Spinal cord (tissue), 10 donors: ENCODE data around the gene C2CD2. TPM values are rescaled to one million over a fixed set of nuclear protein-coding genes. Genes with fewer than 3 reads are reported as not detected.

ENCODE experiments used
- DNase-seq, 6 donors: peaks; one replicate each; pipeline versions ENCODE4 v3.0.0 to v3.0.0-alpha.2; 2013 to 2015; ENCODE audit warnings: low spot score in 6 of 6, low read depth in 4 of 6
- H3K27ac ChIP-seq: one replicate; pipeline ENCODE4 v1.5.1; 2013; ENCODE audit warnings: low read depth, low read length, control low read depth
- H3K27me3 ChIP-seq: one replicate; pipeline ENCODE4 v1.6.1; 2013; ENCODE audit warnings: low read length; ENCODE audit not compliant: control insufficient read depth, insufficient read depth
- H3K36me3 ChIP-seq: one replicate; pipeline ENCODE4 v1.6.1; 2013; ENCODE audit warnings: low read length; ENCODE audit not compliant: control insufficient read depth, insufficient read depth
- H3K4me1 ChIP-seq: one replicate; pipeline ENCODE4 v1.6.1; 2013; ENCODE audit warnings: low read length; ENCODE audit not compliant: control insufficient read depth, insufficient read depth
- H3K4me3 ChIP-seq: one replicate; pipeline ENCODE4 v1.5.1; 2013; ENCODE audit warnings: low read depth, low read length, control low read depth
- H3K9me3 ChIP-seq: one replicate; pipeline ENCODE4 v1.6.1; 2013; ENCODE audit warnings: low read length; ENCODE audit not compliant: control insufficient read depth, insufficient read depth
- WGBS: methylation state at CpG from one replicate; pipeline ENCODE4 v1.1.5; 2013; ENCODE audit warnings: missing lambda C conversion rate; ENCODE audit not compliant: insufficient coverage; 5-methylcytosine and 5-hydroxymethylcytosine counted together
- polyA plus RNA-seq, 2 donors: library from polyadenylated mRNA; unstranded; fragments of 120-200 nt; gene quantifications; one replicate each; pipeline ENCODE4 v1.2.1, GENCODE V29; 2013; ENCODE audit not compliant: insufficient read length in 2 of 2
- total RNA-seq, 2 donors: library from RNA; depleted of rRNA in 1 of 2; stranded (reverse); fragments of 120-200 nt in 1 of 2; fragments of >200 nt in 1 of 2; gene quantifications; one replicate each; pipeline versions ENCODE4 v1.2.3 to v1.2.4, GENCODE V29; 2013 to 2014
- donor health status: healthy.

Gene C2CD2
- total and polyA plus RNA-seq, 4 donors = 19.1 to 27.8 (median 21.3) TPM

DNA sequence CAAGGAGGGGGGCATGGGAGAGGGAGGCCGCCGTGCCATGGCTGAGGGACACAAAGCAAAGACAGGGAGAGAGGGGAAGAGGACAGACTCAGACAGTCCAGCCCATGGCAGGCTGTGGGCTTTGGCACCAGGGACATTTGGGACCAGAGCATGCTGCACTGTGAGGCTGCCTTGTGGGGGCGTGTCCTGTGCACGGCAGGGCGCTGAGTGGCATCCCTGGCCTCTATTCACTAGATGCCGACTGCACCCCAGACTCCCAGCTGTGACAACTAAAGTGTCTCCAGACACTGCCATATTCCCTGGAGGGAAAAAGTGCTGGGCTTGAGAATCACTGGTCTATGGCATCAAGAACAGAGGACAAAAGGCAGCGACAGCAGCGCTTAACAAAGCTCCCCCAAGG, 56.1 kb downstream of the C2CD2 start:
- H3K36me3 ChIP-seq = peaks cover 39% of the 10 kb centered on the region
- WGBS = 60% methylated on average over 8 of the region's 8 CpGs

DNA sequence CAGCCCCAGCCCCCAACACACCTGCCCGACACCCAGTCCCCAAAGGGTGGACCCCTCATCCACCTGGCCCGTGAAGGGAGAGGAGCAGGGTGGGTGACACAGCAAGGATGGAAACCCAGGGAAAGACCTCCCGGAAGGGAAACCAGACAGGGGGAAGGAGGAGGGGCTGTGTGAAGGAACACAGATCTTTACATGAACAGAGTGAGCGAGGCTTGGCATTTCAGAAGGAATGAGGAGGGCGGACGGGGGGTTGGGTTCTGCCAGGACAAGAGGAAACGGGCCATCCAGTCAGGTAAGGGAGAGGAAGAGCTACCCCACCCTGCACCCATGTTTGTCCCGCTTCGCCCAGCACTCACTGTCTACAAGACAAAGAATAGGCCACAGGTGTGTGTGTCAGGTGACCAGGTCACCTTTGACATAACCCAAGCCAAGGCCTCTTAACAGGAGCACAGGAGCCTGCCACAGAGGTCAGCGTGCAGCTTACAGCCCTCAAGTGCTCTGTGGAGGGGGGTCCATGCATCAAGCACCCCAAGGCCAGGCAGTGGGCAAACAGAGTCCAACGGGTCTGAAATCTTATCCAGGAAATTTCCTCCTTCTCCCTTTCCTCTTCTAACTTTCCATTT, 56.7 kb downstream of the C2CD2 start:
- Histone ChIP-seq H3K4me3 (no peak overlapping the region), H3K4me1 (peaks cover 15% of the 10 kb centered on the region), H3K9me3 (no peaks in the 10 kb centered on the region), H3K27me3 (no peaks in the 10 kb centered on the region), H3K36me3 (peaks cover 44% of the 10 kb centered on the region), H3K27ac (no peak overlapping the region)
- DNase-seq = no peak
- WGBS = 58% methylated on average over 2 of the region's 11 CpGs

More for the DNA sequence above, 56.1 kb downstream of the C2CD2 start:
- no peak overlapping the region for H3K27ac ChIP-seq
- no peak for DNase-seq
- H3K9me3 ChIP-seq = no peaks in the 10 kb centered on the region
- no peaks in the 10 kb centered on the region for H3K27me3 ChIP-seq
- H3K4me1 ChIP-seq = peaks cover 15% of the 10 kb centered on the region
- H3K4me3 ChIP-seq = no peak overlapping the region

DNA sequence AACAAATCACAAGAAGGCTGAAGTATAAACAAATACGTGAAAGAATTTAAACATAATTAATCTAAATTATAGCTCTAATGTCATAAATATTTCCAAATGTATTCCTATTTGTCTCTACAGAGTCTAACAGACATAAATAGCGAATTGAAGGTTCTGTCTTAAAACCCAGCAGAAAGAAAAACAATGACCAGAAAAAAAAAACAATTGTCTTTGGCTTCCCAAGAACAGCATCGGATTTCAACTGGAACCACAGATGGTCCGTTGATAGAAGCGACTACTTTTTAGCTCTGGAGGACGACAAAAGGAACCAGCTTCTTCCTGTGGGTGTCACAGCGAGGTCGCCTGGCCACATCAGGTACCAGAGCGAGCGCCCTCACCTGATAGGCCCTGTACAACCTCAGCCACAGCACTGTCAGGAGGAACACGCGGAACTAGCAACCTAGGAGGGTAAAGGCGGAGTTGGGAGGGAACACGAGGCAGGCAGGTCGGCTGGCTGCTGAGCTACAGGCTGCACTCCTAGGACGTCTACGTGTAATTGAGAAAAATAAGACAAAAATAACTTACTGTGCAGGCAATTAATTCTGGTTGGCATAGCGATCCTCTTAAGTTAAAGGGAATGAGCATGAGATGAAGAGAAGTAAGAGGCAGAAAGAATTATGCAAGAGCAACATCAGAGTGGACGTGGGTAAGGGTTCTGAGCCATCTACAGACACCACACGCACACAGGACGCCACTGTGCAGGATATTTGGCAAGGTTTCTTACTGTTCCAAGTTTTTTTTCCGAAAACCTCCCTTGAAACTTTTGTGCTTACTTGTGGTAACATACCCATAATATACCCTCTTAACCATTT, 58.0 kb downstream of the C2CD2 start:
- Histone ChIP-seq H3K27ac (no peak overlapping the region), H3K27me3 (no peaks in the 10 kb centered on the region), H3K9me3 (no peaks in the 10 kb centered on the region), H3K36me3 (peaks cover 51% of the 10 kb centered on the region), H3K4me1 (peaks cover 15% of the 10 kb centered on the region), H3K4me3 (no peak overlapping the region)
- no peak for DNase-seq
- 69% methylated on average over 18 of the region's 22 CpGs for WGBS

DNA sequence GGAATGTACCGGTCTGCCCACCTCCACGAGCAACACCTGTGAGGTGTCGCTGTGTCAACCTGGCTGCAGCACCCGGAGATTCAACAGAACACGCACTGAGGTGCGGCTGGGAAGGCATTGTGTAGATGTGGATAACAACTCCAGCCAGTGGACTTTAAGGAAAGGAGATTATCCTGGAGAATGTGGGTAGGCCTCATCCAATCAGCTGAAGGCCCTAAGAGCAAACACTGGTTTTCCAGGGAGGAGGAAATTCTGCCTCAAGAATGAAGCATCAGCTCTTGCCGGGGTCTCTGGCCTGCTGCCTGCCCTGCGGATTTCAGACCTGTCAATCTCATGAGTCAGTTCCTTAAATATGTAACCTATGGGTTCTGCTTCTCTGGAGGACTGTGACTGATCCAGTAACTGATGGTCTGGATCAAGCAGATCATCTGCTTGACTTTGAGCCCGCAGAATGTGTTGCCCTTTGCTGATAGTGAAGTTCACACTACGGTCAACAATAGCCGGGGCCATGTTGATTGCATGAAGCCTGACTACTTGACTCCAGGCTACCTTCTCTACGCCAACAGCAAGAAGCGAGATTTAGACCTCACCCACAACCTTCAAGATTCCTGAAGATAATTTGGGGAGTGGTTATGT, 58.8 kb downstream of the C2CD2 start:
- H3K4me3 ChIP-seq = no peak overlapping the region
- no peak for DNase-seq
- H3K36me3 ChIP-seq = peaks cover 45% of the 10 kb centered on the region
- 83% methylated on average over 6 of the region's 13 CpGs for WGBS
- H3K4me1 ChIP-seq = peaks cover 15% of the 10 kb centered on the region
- H3K27me3 ChIP-seq = no peaks in the 10 kb centered on the region
- H3K27ac ChIP-seq = no peak overlapping the region
- H3K9me3 ChIP-seq = no peaks in the 10 kb centered on the region

DNA sequence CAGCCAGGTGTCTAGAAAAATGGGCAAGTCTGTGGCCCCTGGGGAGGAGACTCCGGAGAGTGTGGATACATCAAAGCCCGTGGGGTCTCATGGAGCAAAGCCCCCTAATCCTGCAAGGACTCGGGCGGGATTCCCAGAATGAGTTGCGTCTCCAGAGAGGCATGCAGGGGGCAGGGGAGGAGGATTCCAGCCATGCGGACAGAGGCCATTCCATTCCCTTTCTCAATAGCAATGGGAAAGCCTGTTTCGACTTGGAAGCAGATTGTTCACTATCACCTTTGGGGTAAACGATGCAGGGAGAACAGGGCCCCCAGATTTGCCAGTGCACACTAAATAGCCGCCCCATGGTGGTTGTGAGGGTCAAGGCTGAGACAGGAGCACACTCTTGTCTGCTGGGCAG, 59.3 kb downstream of the C2CD2 start:
- H3K36me3 ChIP-seq = peaks cover 42% of the 10 kb centered on the region
- no peak overlapping the region for H3K4me3 ChIP-seq
- peaks cover 15% of the 10 kb centered on the region for H3K4me1 ChIP-seq
- H3K27ac ChIP-seq = no peak overlapping the region
- H3K9me3 ChIP-seq = no peaks in the 10 kb centered on the region
- no peak for DNase-seq
- H3K27me3 ChIP-seq = no peaks in the 10 kb centered on the region
- WGBS = 89% methylated on average over 9 of the region's 9 CpGs

DNA sequence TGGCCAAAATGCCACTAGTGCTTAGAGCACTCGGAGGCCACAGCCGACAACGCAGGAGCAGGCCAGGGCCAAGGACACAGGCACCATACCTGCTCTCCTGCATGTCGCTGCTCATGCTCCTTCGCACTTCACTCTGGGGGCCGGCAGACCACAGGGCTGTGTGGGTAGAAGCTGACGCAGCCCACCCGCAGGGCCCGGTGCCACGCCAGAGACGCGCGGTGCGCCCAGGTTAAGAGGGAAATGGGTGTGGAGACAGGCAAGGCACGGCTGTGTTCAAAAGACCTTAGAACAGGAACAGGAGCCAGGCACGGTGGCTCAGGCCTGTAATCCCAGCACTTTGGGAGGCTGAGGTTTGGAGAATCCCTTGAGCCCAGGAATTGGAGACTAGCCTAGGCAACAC, 61.1 kb downstream of the C2CD2 start:
- Histone ChIP-seq H3K36me3 (peaks cover 35% of the 10 kb centered on the region), H3K9me3 (no peaks in the 10 kb centered on the region), H3K4me1 (peaks cover 10% of the 10 kb centered on the region), H3K4me3 (no peak overlapping the region), H3K27ac (no peak overlapping the region), H3K27me3 (no peaks in the 10 kb centered on the region)
- no peak for DNase-seq
- 96% methylated on average over 16 of the region's 16 CpGs for WGBS

DNA sequence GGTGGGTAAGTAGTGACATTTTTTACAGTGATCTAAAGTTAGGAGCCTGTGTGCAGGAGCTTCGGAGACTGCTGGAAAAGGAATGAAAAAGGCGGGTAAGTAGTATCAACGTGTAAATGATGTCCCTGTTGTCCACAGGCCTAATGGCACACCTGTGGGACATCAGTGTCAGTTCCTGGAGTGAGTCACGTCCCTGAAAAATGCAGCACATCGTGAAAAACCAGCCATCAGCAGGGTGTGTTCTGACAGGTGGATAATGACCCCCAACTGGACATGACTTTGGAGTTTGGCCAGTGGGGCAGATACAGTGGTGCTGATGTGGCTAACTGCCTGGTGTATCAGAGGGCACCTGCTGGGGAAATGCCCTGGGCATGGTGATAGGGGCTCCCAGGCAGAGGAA, 62.7 kb downstream of the C2CD2 start:
- Histone ChIP-seq H3K9me3 (no peaks in the 10 kb centered on the region), H3K27me3 (no peaks in the 10 kb centered on the region), H3K4me1 (no peaks in the 10 kb centered on the region), H3K4me3 (no peak overlapping the region), H3K27ac (no peak overlapping the region), H3K36me3 (peaks cover 25% of the 10 kb centered on the region)
- no peak for DNase-seq
- 88% methylated on average over 5 of the region's 5 CpGs for WGBS

DNA sequence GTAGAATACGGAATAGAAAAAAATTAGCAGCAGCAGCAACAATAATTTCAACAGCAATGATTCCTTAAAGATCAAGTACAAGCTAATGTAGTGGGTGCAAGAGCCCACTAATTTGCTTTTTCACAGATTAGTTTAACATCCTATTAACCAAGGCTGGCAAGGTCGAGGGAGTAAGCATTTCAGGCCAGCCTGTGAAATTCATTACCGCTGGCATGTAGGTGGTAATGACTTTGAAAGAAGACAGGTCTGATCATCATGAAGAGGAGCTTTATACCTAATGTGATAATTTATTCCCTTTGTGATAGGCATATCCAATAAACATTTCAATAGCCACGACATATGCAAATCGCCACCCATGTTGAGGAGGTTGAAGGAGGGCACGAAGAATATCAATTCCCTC, 63.5 kb downstream of the C2CD2 start:
- no peak overlapping the region for H3K4me3 ChIP-seq
- no peaks in the 10 kb centered on the region for H3K9me3 ChIP-seq
- peaks cover 25% of the 10 kb centered on the region for H3K36me3 ChIP-seq
- H3K27ac ChIP-seq = no peak overlapping the region
- H3K4me1 ChIP-seq = no peaks in the 10 kb centered on the region
- no CpG with 5 or more reads among the region's 6 CpGs for WGBS
- DNase-seq = no peak
- H3K27me3 ChIP-seq = no peaks in the 10 kb centered on the region

DNA sequence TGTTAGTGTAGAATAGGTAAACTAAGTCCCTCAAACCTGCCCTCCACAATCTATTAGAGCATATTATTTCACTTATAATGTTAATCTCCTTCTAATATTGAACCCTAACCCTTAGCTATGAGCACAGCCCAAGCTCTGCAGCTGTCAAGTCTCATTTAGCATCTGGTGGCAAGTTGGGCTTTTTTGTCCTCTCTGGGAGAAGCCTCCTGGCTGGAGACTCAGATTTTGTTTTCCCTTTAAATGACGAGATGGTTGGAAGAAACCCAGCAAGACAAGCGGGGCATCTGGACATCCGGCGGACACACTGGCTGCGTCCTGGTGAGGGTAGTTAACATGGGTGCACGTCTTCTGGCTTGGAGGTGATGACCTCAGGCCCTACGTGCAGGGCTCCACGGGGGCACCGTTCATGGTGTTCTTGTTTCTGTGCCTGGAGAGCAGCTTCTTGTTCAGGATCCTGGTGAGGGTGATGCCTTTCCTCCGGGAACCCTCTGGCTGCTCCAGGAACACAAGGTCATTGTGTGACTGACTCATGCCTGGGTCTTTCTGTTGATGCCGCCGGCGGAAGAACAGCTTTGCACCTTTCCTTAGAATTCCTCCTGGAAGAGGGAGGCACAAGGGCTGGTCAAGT, 65.0 kb downstream of the C2CD2 start:
- Histone ChIP-seq H3K4me1 (no peaks in the 10 kb centered on the region), H3K4me3 (no peak overlapping the region), H3K27ac (no peak overlapping the region), H3K27me3 (no peaks in the 10 kb centered on the region), H3K36me3 (peaks cover 21% of the 10 kb centered on the region), H3K9me3 (no peaks in the 10 kb centered on the region)
- DNase-seq = no peak
- 91% methylated on average over 13 of the region's 13 CpGs for WGBS
